H1 (cell line): Measurements from ENCODE around the gene STX18.

Experiments used
- CTCF ChIP-seq, 3 experiments: IDR thresholded peaks; 1 replicate in 2 of 3; 2 replicates in 1 of 3; pipeline versions ENCODE4 v1.5.1 to v1.6.1; 2011; ENCODE audit warnings: low read length in 3 of 3, mild to moderate bottlenecking in 3 of 3, inconsistent platforms in 2 of 3, low read depth in 1 of 3, moderate library complexity in 1 of 3; ENCODE audit not compliant: insufficient read depth in 1 of 3; ENCODE audit errors: control extremely low read depth in 1 of 3
- GABPA ChIP-seq: IDR thresholded peaks from 2 replicates; pipeline ENCODE4 v1.6.1; 2011; ENCODE audit warnings: mild to moderate bottlenecking, low read length, moderate library complexity, borderline replicate concordance; ENCODE audit not compliant: insufficient read depth
- GTF2F1 ChIP-seq: IDR thresholded peaks from 2 replicates; pipeline ENCODE4 v1.6.1; 2012; ENCODE audit warnings: low read depth, low read length, improper control_type of control experiment, borderline replicate concordance
- NRF1 ChIP-seq: IDR thresholded peaks from 2 replicates; pipeline ENCODE4 v1.6.1; 2011; ENCODE audit warnings: mild to moderate bottlenecking, low read depth, low read length, improper control_type of control experiment
- RNF2 ChIP-seq: fragments of 200-900, 300-1000 bp; sonication (generic); IDR thresholded peaks from 2 replicates; pipeline ENCODE4 v1.7.1; 2016; ENCODE audit warnings: borderline replicate concordance, low read depth, mild to moderate bottlenecking, antibody characterized with exemption, low read length; ENCODE audit not compliant: poor library complexity, severe bottlenecking; ENCODE audit errors: missing control alignments

- TF ChIP-seq CTCF (IDR thresholded peaks at IDR 0.05; ENCODE audit: control extremely low read depth in 1 of 3, insufficient read depth in 1 of 3, low read depth in 1 of 3, low read length in 3 of 3), result no peak
- TF ChIP-seq NRF1, result no peak
- TF ChIP-seq GABPA, result no peak
- no peak for TF ChIP-seq RNF2
- no peak for TF ChIP-seq GTF2F1
These were observed 138.9 kb downstream of the STX18 start for GRCh38 chr4:4402966-4403365.
